GM21515 (cell line): ENCODE measurements around the gene TIPRL.

ENCODE experiments used
- ATAC-seq: cut with Tn5 transposase; IDR thresholded peaks from one replicate; pipeline ENCODE4 v1.9.1; 2021; ENCODE audit not compliant: unreplicated experiment

The TIPRL gene

GRCh38 chr1:168210312-168210711, 31.6 kb downstream of the TIPRL start:
- no peak for ATAC-seq

DNA sequence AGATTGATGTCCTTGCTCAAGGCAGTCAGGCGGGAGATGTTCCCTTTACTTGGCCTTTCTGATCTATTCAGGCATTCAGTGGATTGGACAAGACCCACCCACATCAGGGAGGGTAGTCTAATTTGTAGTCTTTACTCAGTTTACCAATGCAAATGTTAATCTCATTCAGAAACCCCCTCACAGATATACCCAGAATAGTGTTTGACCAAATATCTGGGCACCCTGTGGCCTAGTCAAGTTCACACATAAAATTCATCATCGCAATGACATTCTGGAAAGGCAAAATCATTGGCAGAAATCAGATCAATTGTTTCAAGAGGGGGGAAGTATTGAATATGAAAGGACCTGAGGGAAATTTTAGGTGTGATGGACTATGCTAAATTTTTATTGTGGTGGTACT, 34.6 kb downstream of the TIPRL start:
- ATAC-seq, result no peak

DNA sequence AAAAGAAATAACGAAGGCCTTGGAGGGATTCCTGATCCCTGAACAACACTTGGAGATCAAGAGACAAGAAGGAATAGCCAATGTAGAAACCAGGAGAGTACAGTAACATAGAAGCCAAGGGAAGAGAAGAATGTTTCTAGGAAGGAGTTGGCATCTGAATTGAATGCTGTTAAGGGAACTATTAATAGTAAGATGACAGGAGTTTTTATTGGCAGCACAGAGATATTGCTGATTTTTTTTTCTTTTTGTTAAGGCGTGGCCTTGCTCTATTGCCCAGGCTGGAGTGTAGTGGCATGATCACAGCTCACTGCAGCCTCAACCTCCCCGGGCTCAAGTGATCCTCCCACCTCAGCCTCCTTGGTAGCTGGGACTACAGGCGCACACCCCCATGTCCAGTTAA, 37.4 kb downstream of the TIPRL start:
- no peak for ATAC-seq

DNA sequence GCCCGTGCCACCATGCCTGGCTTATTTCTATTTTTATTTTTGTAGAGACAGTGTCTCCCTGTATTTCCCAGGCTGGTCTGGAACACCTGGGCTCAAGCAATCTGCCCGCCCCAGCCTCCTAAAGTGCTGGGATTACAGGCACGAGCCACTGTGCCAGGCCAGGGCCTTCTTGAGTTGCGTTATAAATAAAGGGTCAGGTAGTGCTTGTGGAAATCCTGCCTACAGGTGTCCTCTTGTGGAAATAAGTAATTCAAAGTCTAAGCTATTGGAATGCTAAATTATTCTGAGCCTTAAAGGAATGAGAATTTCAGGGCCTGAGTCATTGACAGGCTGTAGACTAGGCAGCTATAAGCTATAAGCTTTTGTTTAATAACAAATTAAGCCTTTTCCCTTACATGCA, 38.9 kb downstream of the TIPRL start:
- ATAC-seq, result no peak

DNA sequence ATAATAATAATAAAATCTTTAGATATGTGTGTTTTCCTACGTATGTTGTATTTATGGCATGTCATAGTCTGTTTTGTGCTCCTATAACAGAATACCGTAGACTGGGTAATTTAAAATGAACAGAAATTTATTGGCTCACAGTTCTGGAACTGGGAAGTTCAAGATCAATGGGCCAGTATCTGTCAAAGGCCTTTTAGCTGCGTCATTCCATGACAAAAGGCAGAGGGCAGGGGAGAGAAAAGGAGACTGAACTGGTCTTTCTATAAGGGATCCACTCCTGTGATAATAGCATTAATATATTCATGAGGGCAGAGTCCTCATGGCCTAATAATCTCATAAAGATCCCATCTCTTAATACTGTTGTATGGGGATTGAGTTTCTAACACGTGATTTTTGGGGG, 39.9 kb downstream of the TIPRL start:
- no peak for ATAC-seq

DNA sequence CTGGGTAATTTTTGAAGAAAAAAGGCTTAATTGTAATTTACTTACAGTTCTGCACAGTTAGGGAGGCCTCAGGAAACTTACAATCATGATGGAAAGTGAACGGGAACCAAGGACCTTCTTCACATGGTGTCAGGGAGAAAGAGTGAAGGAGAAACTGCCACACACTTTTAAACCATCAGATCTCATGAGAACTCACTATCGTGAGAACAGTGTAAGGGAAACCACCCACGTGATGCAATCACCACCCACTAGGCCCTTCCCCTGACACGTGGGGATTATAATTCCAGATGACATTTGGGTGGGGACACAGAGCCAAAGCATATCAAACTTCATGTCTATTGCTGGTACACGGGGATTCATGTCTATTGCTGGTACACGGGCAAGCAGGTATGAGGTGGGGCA, 41.7 kb downstream of the TIPRL start:
- no peak for ATAC-seq

DNA sequence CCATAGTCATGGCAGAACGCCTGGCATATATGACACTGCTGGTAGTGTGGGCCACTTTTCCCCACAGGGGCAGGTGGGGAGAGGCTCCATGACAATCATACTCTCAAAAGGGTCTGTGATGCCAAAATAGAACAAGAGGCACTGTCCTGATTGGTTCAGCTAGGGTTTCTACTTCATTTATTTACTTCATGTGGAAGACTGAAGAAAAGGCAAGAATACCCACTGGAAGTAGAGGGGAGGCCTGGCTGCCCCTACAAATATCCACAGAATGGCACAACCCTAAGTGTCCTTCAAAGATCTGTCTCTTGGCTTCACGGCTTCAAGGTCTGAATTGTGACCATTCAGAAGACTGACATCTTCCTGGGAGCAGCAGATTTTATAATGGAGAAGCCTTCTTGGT, 42.5 kb downstream of the TIPRL start:
- no peak for ATAC-seq

DNA sequence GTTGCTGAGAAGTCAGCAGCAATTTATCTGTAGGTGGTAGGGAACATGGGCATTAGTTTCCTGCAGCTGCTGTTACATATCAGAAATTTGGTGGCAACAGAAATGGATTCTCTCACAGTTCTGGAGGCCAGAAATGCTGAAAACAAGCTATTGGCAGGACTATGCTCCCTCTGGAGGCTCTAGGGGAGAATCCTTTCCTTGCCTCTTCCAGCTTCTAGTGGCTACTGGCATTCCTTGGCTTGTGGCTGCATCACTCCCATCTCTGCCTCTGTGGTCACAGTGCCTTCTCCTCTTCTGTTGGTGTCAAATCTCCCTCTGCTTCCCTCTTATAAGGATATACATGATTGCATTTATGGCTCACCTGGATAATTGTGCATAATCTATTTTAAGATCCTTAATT, 44.5 kb downstream of the TIPRL start:
- ATAC-seq, result no peak

DNA sequence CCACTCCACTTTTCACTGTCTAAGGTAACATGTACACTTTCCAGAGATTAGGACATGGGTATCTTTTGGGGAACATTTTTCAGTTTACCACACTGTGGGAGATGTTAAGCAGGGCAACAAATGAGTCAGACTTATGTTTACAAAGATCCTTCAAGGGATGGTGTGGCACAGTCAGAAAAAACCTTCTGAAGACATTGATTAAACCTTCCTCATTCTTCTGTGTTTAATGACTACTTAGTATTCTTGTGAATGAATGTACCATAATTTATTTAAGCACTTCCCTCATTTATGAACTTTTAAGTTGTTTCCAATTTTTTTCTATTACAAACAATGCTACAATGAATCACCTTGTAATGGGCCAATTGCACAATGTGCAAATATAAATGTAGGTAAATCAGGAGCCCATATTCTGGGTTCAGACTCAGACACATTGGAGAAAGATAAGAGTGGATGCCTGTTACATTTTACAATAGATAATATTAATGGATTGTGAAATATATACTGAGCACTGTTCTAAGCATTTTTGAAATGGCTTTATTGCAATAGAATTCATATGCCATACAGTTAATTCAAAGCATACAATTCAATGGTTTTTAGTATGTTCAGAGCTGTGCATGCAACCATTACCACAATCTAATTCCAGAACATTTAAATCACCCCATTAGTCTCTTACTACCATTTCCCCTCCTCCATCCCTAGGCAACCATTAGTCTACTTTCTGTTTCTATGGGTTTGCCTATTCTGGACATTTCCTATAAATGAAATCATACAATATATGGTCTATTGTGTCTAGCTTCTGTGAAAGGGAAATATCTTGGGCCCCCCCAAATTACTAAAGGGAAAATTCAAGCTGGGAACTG, 45.1 kb downstream of the TIPRL start:
- no peak for ATAC-seq

GRCh38 chr1:168224991-168225390, 46.2 kb downstream of the TIPRL start:
- no peak for ATAC-seq

GRCh38 chr1:168225476-168226190, 46.9 kb downstream of the TIPRL start, which contains the start of gene SFT2D2:
Gene SFT2D2, plus strand, starts transcription at chr1:168226004. Its CDS starts 76 bp downstream, at chr1:168226080.
- ATAC-seq, result peak; percentile 82

- peak; percentile 19 for ATAC-seq
These were observed 48.9 kb downstream of the TIPRL start for GRCh38 chr1:168227620-168228019.

DNA sequence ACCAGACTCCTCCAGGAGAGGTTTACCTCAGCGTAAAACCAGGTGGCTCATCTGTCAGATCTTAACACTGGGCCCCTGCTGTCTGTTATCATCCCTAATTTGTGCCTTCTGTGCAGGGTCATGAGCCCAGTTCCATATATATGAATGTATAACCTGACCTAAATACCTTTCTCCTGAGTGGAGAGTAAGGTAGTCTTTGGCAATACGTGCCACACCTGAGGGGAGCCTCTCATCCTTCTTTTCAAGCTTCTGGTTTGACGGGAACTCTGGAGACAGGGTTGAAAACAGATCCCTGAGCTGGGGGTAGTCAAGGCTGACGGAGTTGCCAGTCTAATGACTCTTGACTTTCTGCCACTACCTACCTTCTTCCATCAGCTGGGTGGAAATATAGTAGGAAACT, 51.1 kb downstream of the TIPRL start:
- no peak for ATAC-seq

DNA sequence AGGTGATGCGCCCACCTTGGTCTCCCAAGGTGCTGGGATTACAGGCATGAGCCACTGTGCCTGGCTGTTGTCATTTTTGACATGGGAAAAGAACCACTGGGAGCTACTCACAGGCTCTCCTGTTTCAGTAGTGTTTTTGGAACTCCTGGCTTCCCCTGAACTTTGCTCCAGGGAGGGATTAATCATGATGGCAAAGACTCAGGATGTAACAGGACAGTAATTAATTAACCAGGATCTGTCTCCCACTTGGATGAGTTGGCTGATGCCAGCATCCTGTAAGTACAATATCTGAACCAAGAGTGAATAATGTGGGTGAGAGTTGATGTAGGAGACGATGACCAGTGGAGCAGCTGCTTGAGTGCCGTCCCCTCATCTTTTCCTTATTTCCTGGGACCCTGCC, 51.9 kb downstream of the TIPRL start:
- ATAC-seq, result no peak

DNA sequence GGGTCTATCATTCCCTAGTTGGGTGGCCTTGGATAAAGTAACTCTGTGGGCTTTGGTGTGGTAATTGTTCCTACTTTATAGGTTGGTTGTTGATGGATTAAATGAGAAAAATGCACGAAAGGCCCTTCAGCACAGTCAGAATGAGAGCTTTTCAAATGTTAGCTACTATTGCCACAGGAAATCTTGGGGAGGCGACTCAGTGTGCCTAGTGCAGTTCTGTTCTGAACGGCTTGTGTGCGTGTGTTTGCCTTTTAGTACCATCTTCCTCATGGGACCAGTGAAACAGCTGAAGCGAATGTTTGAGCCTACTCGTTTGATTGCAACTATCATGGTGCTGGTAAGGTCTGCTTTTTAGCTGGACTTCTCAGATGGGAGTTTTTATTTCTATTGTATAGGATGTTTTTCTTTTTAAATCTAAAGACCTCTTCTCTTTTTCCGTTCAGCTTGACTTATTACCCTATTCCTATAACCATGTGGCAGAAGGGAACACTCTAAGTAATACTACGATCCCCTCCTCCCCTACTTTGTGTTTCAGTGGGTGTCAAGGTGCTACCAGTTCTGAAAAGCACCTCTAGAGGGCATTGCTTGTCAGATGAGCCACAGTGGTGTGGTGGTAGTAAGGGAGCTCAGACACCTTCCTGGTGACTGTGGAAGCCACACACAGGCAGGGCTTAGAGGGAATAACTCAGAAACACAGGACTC, 56.2 kb downstream of the TIPRL start:
- peak; percentile 75 for ATAC-seq

GRCh38 chr1:168235548-168235885, 56.8 kb downstream of the TIPRL start:
- ATAC-seq, result no peak

GRCh38 chr1:168235937-168236336, 57.2 kb downstream of the TIPRL start:
- ATAC-seq, result no peak

- no peak for ATAC-seq
These were observed 58.3 kb downstream of the TIPRL start for GRCh38 chr1:168236836-168237611.

GRCh38 chr1:168243198-168243597, 64.4 kb downstream of the TIPRL start:
- ATAC-seq, result no peak

- no peak for ATAC-seq
These were observed 65.0 kb downstream of the TIPRL start for GRCh38 chr1:168243636-168244212.

DNA sequence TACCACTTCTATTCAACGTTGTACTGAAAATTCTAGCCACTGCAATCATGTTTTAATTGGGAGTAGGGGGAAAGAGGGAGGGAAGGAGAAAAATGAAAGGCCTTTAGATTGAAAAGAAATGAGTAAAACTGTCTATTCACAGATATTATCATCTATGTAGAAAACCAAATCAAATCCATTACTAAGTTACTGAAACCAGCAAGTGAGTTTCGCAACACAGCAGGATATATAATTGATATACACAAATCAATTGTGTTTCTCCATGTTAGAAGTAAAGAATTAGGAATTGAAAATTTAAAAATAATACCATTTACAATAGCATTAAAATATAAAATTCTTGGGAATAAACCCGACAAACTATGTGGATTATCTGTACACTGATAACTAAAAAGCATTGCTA, 66.3 kb downstream of the TIPRL start:
- ATAC-seq, result no peak
